Measurements from ENCODE around the gene ITGAD. TPM values are rescaled to one million over a fixed set of nuclear protein-coding genes. Genes with fewer than 3 reads are reported as not detected.

ITGAD gene
- polyA plus RNA-seq, 2 of the 4 experiments (the other 2 are of a cell fraction), result not detected

GRCh38 chr16:31397701-31398100, 4.6 kb downstream of the ITGAD start:
- CTCF ChIA-PET, result no interaction called here
- H3K27ac ChIP-seq, result no peak overlapping the region
- peaks cover 10% of the 10 kb centered on the region for H3K9me3 ChIP-seq
- FAIRE-seq (no peak), ATAC-seq (peak in 1 of 2 experiments; percentile 26; a peak in 1 of 6 replicates), DNase-seq (ENCODE audit: low read depth in 1 of 2, low spot score in 1 of 2) (no peak)
- H3K4me2 ChIP-seq, result no peak overlapping the region
- POLR2A ChIA-PET, result no interaction called here
- TF ChIP-seq MAZ (IDR thresholded peaks at IDR 0.05; ENCODE audit: borderline replicate concordance, low read depth, low read length) (no peak), POLR2AphosphoS2 (conservative IDR thresholded peaks at IDR 0.05; ENCODE audit: low read length) (no peak), POLR2A (IDR thresholded peaks at IDR 0.05; ENCODE audit: low read length) (peak; percentile 22; the same call in 1 of the 2 replicates)
- 79% methylated on average over 8 of the region's 9 CpGs for WGBS (ENCODE audit: missing lambda C conversion rate)
- no peak overlapping the region for H3K4me3 ChIP-seq
- peaks cover 3% of the 10 kb centered on the region; the same call in 2 of the 3 replicates for H3K4me1 ChIP-seq

- no peak overlapping the region for H3K4me2 ChIP-seq
- CTCF ChIA-PET, result no interaction called here
Observed at GRCh38 chr16:31400191-31400590, 7.1 kb downstream of the ITGAD start.

GRCh38 chr16:31401436-31401835, 8.3 kb downstream of the ITGAD start:
- FAIRE-seq (no peak), ATAC-seq (no peak), DNase-seq (ENCODE audit: low read depth in 1 of 2, low spot score in 1 of 2) (no peak)
- peaks cover 16% of the 10 kb centered on the region for H3K4me1 ChIP-seq
- no peak overlapping the region for H3K4me2 ChIP-seq
- H3K9me3 ChIP-seq, result peaks cover 10% of the 10 kb centered on the region
- TF ChIP-seq BCL3 (IDR thresholded peaks at IDR 0.05), result no peak
- no peak for TF ChIP-seq POLR2AphosphoS2 (conservative IDR thresholded peaks at IDR 0.05; ENCODE audit: low read length)
- no peak for TF ChIP-seq ZNF302 (CRISPR knock-in tag; IDR thresholded peaks at IDR 0.05)
- no peak for TF ChIP-seq MAFK (IDR thresholded peaks at IDR 0.05; ENCODE audit: partially characterized antibody)
- TF ChIP-seq MYC (IDR thresholded peaks at IDR 0.05; ENCODE audit: borderline replicate concordance, low read length), result no peak
- TF ChIP-seq GATA3 (IDR thresholded peaks at IDR 0.05; ENCODE audit: borderline replicate concordance), result no peak
- TF ChIP-seq HOXB13 (CRISPR knock-in tag; IDR thresholded peaks at IDR 0.05; ENCODE audit: low read depth), result no peak
- no peak for TF ChIP-seq ZSCAN20 (CRISPR knock-in tag; IDR thresholded peaks at IDR 0.05)
- no peak for TF ChIP-seq USF2 (IDR thresholded peaks at IDR 0.05)
- TF ChIP-seq NPAS2 (CRISPR knock-in tag; IDR thresholded peaks at IDR 0.05; ENCODE audit: borderline replicate concordance), result no peak
- TF ChIP-seq KDM1A (IDR thresholded peaks at IDR 0.05; ENCODE audit: low read depth), result no peak
- no peak for TF ChIP-seq FOSL2 (IDR thresholded peaks at IDR 0.05)
- TF ChIP-seq FOSL2 (CRISPR knock-in tag; IDR thresholded peaks at IDR 0.05), result no peak
- TF ChIP-seq BHLHE40 (IDR thresholded peaks at IDR 0.05; ENCODE audit: low read depth, low read length), result no peak
- no peak for TF ChIP-seq ZFP36 (IDR thresholded peaks at IDR 0.05; ENCODE audit: borderline replicate concordance, partially characterized antibody)
- H3K4me3 ChIP-seq, result no peak overlapping the region
- ChIA-PET POLR2A (no interaction called here), CTCF (no interaction called here)
- WGBS (ENCODE audit: missing lambda C conversion rate), result 93% methylated on average over 11 of the region's 11 CpGs
- H3K27ac ChIP-seq, result no peak overlapping the region

More at GRCh38 chr16:31400191-31400590, 7.1 kb downstream of the ITGAD start:
- Histone ChIP-seq H3K27ac (no peak overlapping the region), H3K4me1 (peaks cover 16% of the 10 kb centered on the region), H3K4me3 (no peak overlapping the region), H3K9me3 (peaks cover 10% of the 10 kb centered on the region)
- no peak for DNase-seq (ENCODE audit: low read depth in 1 of 2, low spot score in 1 of 2)
- 100% methylated on average over 2 of the region's 2 CpGs for WGBS (ENCODE audit: missing lambda C conversion rate)
- no peak for ATAC-seq
- POLR2A ChIA-PET, result no interaction called here
- FAIRE-seq, result no peak
- no peak for TF ChIP-seq PBX3 (IDR thresholded peaks at IDR 0.05)
- no peak for TF ChIP-seq CBX2 (IDR thresholded peaks at IDR 0.05; ENCODE audit: borderline replicate concordance, low read depth)
- no peak for TF ChIP-seq ATOH8 (CRISPR knock-in tag; IDR thresholded peaks at IDR 0.05; ENCODE audit: low read depth)
- TF ChIP-seq MAZ (IDR thresholded peaks at IDR 0.05; ENCODE audit: borderline replicate concordance, low read depth, low read length), result no peak
- TF ChIP-seq HES2 (IDR thresholded peaks at IDR 0.05), result no peak
- TF ChIP-seq CEBPB (IDR thresholded peaks at IDR 0.05), result no peak
- TF ChIP-seq POLR2A (IDR thresholded peaks at IDR 0.05; ENCODE audit: low read length), result no peak
- TF ChIP-seq JUNB (IDR thresholded peaks at IDR 0.05), result no peak
- no peak for TF ChIP-seq ESRRA (IDR thresholded peaks at IDR 0.05; ENCODE audit: borderline replicate concordance, low read length)
- TF ChIP-seq SMC3 (IDR thresholded peaks at IDR 0.05), result no peak
